ENCODE measurements around the gene KRTAP10-6.

- TF ChIP-seq CTCF (IDR thresholded peaks at IDR 0.05) (no peak), POLR2A (IDR thresholded peaks at IDR 0.05) (no peak)
These were observed 23.2 kb upstream of the KRTAP10-6 start for GRCh38 chr21:44615466-44615865.

All from testis (tissue), 2 donors.